ENCODE measurements around the gene PSMD2. TPM values are rescaled to one million over a fixed set of nuclear protein-coding genes. Genes with fewer than 3 reads are reported as not detected.

PSMD2 gene
- total RNA-seq, 1 experiment from 2014 or later: 344 TPM

DNA sequence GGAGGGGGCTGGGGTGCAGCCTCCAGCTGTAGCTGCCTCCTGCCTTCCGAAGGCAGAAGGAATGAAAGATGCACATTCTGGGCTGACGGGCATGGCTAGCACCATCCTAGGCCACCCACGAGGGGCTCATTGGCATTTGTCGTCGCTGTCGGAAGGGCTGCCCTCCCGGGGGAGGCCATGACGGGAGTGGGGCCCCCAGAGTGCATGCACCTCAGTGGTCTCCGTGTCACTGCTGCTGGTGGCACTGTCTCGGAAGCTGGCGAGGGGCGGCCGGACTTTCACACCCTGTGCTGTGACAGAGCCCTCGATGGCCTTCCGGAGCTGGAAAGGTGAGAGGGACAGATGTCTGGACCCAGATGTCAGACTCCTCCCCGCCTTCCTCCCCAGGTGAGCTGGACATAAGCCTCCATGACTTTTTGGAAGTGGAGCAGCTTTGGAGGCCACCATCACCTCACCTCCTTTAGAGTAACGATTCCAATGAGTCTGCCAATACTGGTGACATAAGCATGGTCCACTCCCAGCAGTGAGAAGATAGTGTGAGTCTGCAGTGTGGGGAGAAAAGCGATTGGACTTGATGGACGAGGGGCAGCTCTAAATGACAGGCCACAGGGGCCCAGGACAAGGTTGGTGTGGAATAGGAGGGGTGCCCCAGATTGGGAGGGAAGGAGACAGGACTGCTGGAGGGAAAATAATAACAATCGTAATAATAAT, 47.6 kb downstream of the PSMD2 start:
- Histone ChIP-seq H3K4me1 (ENCODE audit: insufficient read depth, low read length) (0 out of 2 replicates have a peak, but pooled peaks cover 2% of the 10 kb centered on the region), H2AK5ac (ENCODE audit: insufficient read length, low read length) (no peak overlapping the region), H2BK5ac (ENCODE audit: insufficient read length, low read length) (no peak overlapping the region), H3T11ph (ENCODE audit: low read length) (no peak overlapping the region), H4K91ac (ENCODE audit: insufficient read length, low read depth, low read length) (no peak overlapping the region), H3K27me3 (ENCODE audit: insufficient read depth, low read length) (no peaks in the 10 kb centered on the region), H3K79me1 (ENCODE audit: insufficient read depth, low read depth, low read length, poor library complexity, severe bottlenecking) (no peaks in the 10 kb centered on the region), H3K23ac (ENCODE audit: insufficient read length, low read depth, low read length) (no peak overlapping the region), H2BK12ac (ENCODE audit: insufficient read length, low read depth, low read length) (no peak overlapping the region), H2BK120ac (ENCODE audit: low read depth, low read length, poor library complexity, severe bottlenecking) (no peak overlapping the region), H2BK15ac (ENCODE audit: low read depth, low read length) (no peak overlapping the region), H3K23me2 (ENCODE audit: insufficient read length, low read depth, low read length, poor library complexity, severe bottlenecking) (no peaks in the 10 kb centered on the region), H3K27ac (ENCODE audit: insufficient read length, low read depth, low read length) (no peak overlapping the region), H4K20me1 (ENCODE audit: control insufficient read depth, insufficient read depth, insufficient read length) (no peaks in the 10 kb centered on the region), H2AFZ (ENCODE audit: low read length) (no peak overlapping the region), H2BK20ac (ENCODE audit: low read depth, low read length, poor library complexity, severe bottlenecking) (no peak overlapping the region), H3K4me2 (ENCODE audit: insufficient read depth, insufficient read length, low read length) (no peak overlapping the region), H3K56ac (ENCODE audit: insufficient read length, low read depth, low read length) (no peak overlapping the region), H3K14ac (ENCODE audit: insufficient read depth, low read length) (no peak overlapping the region), H3K9me3 (ENCODE audit: control insufficient read depth, low read depth, low read length) (no peaks in the 10 kb centered on the region), H3K9ac (ENCODE audit: extremely low read depth, insufficient read length, low read length) (no peak overlapping the region), H3K4ac (ENCODE audit: low read depth, low read length) (no peak overlapping the region), H3K79me2 (ENCODE audit: insufficient read depth, low read length) (no peaks in the 10 kb centered on the region), H4K5ac (ENCODE audit: insufficient read length, low read depth, low read length) (no peak overlapping the region), H4K8ac (replicated peaks; ENCODE audit: insufficient read length, low read depth, low read length) (no peak overlapping the region), H3K18ac (ENCODE audit: insufficient read length, low read depth, low read length) (no peak overlapping the region)
- Mint-ChIP-seq H3K27ac (peak overlapping the region in 1 of 3 experiments; percentile 85; a peak in 1 of 7 replicates), H3K9me3 (no peaks in the 10 kb centered on the region), H3K36me3 (ENCODE audit: insufficient read depth in 1 of 3, low read depth in 3 of 3) (peaks cover 12 to 37% (median 27%) of the 10 kb centered on the region in 3 experiments; a peak in 6 of 7 replicates), H3K4me3 (no peak overlapping the region), H3K27me3 (ENCODE audit: low read depth) (no peaks in the 10 kb centered on the region), H3K4me1 (peaks cover 13 to 17% of the 10 kb centered on the region in 2 experiments)
- no peak for DNase-seq
- TF ChIP-seq, protein P1, sequence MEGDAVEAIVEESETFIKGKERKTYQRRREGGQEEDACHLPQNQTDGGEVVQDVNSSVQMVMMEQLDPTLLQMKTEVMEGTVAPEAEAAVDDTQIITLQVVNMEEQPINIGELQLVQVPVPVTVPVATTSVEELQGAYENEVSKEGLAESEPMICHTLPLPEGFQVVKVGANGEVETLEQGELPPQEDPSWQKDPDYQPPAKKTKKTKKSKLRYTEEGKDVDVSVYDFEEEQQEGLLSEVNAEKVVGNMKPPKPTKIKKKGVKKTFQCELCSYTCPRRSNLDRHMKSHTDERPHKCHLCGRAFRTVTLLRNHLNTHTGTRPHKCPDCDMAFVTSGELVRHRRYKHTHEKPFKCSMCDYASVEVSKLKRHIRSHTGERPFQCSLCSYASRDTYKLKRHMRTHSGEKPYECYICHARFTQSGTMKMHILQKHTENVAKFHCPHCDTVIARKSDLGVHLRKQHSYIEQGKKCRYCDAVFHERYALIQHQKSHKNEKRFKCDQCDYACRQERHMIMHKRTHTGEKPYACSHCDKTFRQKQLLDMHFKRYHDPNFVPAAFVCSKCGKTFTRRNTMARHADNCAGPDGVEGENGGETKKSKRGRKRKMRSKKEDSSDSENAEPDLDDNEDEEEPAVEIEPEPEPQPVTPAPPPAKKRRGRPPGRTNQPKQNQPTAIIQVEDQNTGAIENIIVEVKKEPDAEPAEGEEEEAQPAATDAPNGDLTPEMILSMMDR (conservative IDR thresholded peaks at IDR 0.05): no peak
- no CpG with 5 or more reads among the region's 20 CpGs for WGBS (ENCODE audit: extremely low coverage, insufficient read length, low lambda C conversion rate)
